GM12878 (cell line): ENCODE data around the gene EPRS1. TPM values are rescaled to one million over a fixed set of nuclear protein-coding genes. Genes with fewer than 3 reads are reported as not detected.
A peak's percentile ranks its signal among the peaks of the same experiment; 100 is the strongest.

ENCODE experiments used
- ATAC-seq: fragments of 200-7000 bp; cut with Tn5 transposase; 3 replicates; pipeline ENCODE4 v1.9.1; 2020; ENCODE audit warnings: mild to moderate bottlenecking, moderate library complexity
- BruUV-seq: library from RNA; stranded (reverse); fragments of 400-500 nt; replicated peaks from 2 replicates; lab custom pipeline; 2021; lab: Mats Ljungman, UMichigan
- CTCF ChIA-PET: fragments of 300-600 bp; sonication (Branson Sonifier 250); formaldehyde crosslinking; extraction: SDS; loops from one replicate; lab custom pipeline; 2021; ENCODE audit warnings: inconsistent platforms; lab: Yijun Ruan, JAX
- POLR2A ChIA-PET: fragments of 350-600 bp; formaldehyde crosslinking; extraction: SDS; loops from one replicate; lab custom pipeline; 2021; ENCODE audit warnings: inconsistent platforms; lab: Charles Lee
- RAD21 ChIA-PET: fragments of 300-600 bp; sonication (Branson Sonifier 250); formaldehyde crosslinking; loops from one replicate; lab custom pipeline; 2023; ENCODE audit warnings: antibody characterized with exemption; ENCODE audit not compliant: unreplicated experiment; lab: Charles Lee
- SMC1A ChIA-PET: fragments of 300-600 bp; sonication (Branson Sonifier 250); formaldehyde crosslinking; loops from one replicate; lab custom pipeline; 2023; ENCODE audit not compliant: unreplicated experiment, uncharacterized antibody; lab: Charles Lee
- DNase-seq: peaks from one replicate; pipeline ENCODE4 v3.0.0-alpha.2; 2011; ENCODE audit warnings: low read depth, low spot score
- FAIRE-seq: peaks from 3 replicates; lab custom pipeline; 2011; peaks lifted over from hg19 to GRCh38; lab: Jason Lieb, UNC
- H2AFZ ChIP-seq: 2 replicates; pipeline ENCODE4 v1.6.0; 2011; ENCODE audit warnings: low read depth, low read length, control low read depth; ENCODE audit not compliant: control insufficient read depth
- H3K27ac ChIP-seq: 2 replicates; pipeline ENCODE4 v1.5.1; 2011; ENCODE audit warnings: control low read depth; ENCODE audit not compliant: control insufficient read depth, insufficient read depth
- H3K27me3 ChIP-seq, 2 experiments: replicated peaks in 1 of 2; 2 replicates each; pipeline versions ENCODE4 v1.6.0 to v1.6.1; 2011; ENCODE audit warnings: low read length in 1 of 2; ENCODE audit not compliant: control insufficient read depth in 2 of 2, insufficient read depth in 2 of 2
- H3K36me3 ChIP-seq, 2 experiments: 2 replicates each; pipeline ENCODE4 v1.5.1; 2011; ENCODE audit warnings: low read length in 1 of 2; ENCODE audit not compliant: control insufficient read depth in 2 of 2, insufficient read depth in 2 of 2
- H3K4me1 ChIP-seq: 2 replicates; pipeline ENCODE4 v1.6.1; 2011; ENCODE audit warnings: mild to moderate bottlenecking, low read length, moderate library complexity, mixed read lengths; ENCODE audit not compliant: control insufficient read depth, insufficient read depth
- H3K4me2 ChIP-seq: 2 replicates; pipeline ENCODE4 v1.6.0; 2011; ENCODE audit warnings: control low read depth; ENCODE audit not compliant: control insufficient read depth, insufficient read depth
- H3K4me3 ChIP-seq: fragments of 200-600 bp; sonication (generic); 2 replicates; pipeline ENCODE4 v1.5.1; 2016
- H3K79me2 ChIP-seq: 2 replicates; pipeline ENCODE4 v1.6.0; 2011; ENCODE audit warnings: low read length; ENCODE audit not compliant: control insufficient read depth, insufficient read depth
- H3K9ac ChIP-seq: 2 replicates; pipeline ENCODE4 v1.8.0; 2011; ENCODE audit warnings: low read length, control low read depth, mixed read lengths; ENCODE audit not compliant: control insufficient read depth, insufficient read depth
- H3K9me3 ChIP-seq: replicated peaks from 3 replicates; pipeline ENCODE4 v1.5.1; 2011; ENCODE audit warnings: mild to moderate bottlenecking, low read length; ENCODE audit not compliant: control insufficient read depth, insufficient read depth
- H4K20me1 ChIP-seq: 2 replicates; pipeline ENCODE4 v1.6.0; 2011; ENCODE audit not compliant: control insufficient read depth, insufficient read depth
- ATF3 ChIP-seq: IDR thresholded peaks from 2 replicates; pipeline ENCODE4 v1.6.1; 2011; ENCODE audit warnings: low read depth, mild to moderate bottlenecking, low read length, moderate library complexity, borderline replicate concordance; ENCODE audit errors: extremely low read depth
- CREM ChIP-seq: IDR thresholded peaks from 2 replicates; pipeline ENCODE4 v1.6.1; 2014; ENCODE audit warnings: antibody characterized with exemption, low read depth
- HSF1 ChIP-seq: fragments of 150-350 bp; IDR thresholded peaks from 2 replicates; pipeline ENCODE4 v1.6.1; 2014; ENCODE audit warnings: mild to moderate bottlenecking, low read depth, low read length
- PBX3 ChIP-seq: IDR thresholded peaks from 2 replicates; pipeline ENCODE4 v1.6.1; 2011; ENCODE audit warnings: mild to moderate bottlenecking, low read depth, low read length, moderate library complexity; ENCODE audit not compliant: insufficient replicate concordance
- SUPT20H ChIP-seq: IDR thresholded peaks from 2 replicates; pipeline ENCODE4 v1.6.1; 2011; ENCODE audit warnings: low read depth, mild to moderate bottlenecking, low read length, moderate library complexity, borderline replicate concordance; ENCODE audit not compliant: control insufficient read depth
- TARDBP ChIP-seq: IDR thresholded peaks from 2 replicates; pipeline ENCODE4 v1.6.1; 2016; ENCODE audit warnings: borderline replicate concordance
- ZNF592 ChIP-seq: fragments of 450-650 bp; IDR thresholded peaks from 2 replicates; pipeline ENCODE4 v1.6.1; 2017; ENCODE audit warnings: mild to moderate bottlenecking, moderate library complexity
- ZNF687 ChIP-seq: fragments of 450-650 bp; IDR thresholded peaks from 2 replicates; pipeline ENCODE4 v1.6.1; 2017; ENCODE audit warnings: mild to moderate bottlenecking, moderate library complexity
- WGBS: methylation state at CpG from one replicate; pipeline ENCODE4 v1.1.6; 2016; ENCODE audit warnings: low lambda C conversion rate; ENCODE audit not compliant: insufficient replicate concordance, insufficient coverage; ENCODE audit errors: missing lambda C conversion rate; 5-methylcytosine and 5-hydroxymethylcytosine counted together
- in situ Hi-C: fragments of 300-500 bp; cut with MboI; formaldehyde crosslinking; loops from 9 replicates; pipeline ENCODE4 v1.14.3; 2018; ENCODE audit warnings: mixed read lengths
- intact Hi-C: fragments of 100-400 bp; cut with micrococcal nuclease; formaldehyde crosslinking; loops from one replicate; pipeline ENCODE4 v1.14.2; 2022; ENCODE audit not compliant: unreplicated experiment
- polyA plus RNA-seq, 11 experiments: library from polyadenylated mRNA; depleted of rRNA in 4 of 11; unstranded in 6 of 11; stranded (reverse) in 5 of 11; fragments of >200 nt; fragmentation: Nextera tagmentation in 4 of 11; fragmentation: Illumina TruSeq in 1 of 11; extraction: Ambion mirVana in 4 of 11; extraction: Trizol in 1 of 11; gene quantifications; 1 replicate in 1 of 11; 2 replicates in 10 of 11; pipeline versions ENCODE4 v1.2.1 to v1.2.3, GENCODE V29; 2011 to 2016; ENCODE audit warnings: inconsistent platforms in 2 of 11, missing spikeins in 2 of 11, low read depth in 1 of 11
- total RNA-seq, 4 experiments: library from RNA; depleted of rRNA in 3 of 4; stranded (reverse); fragments of >200 nt in 3 of 4; fragmentation: Illumina TruSeq in 1 of 4; extraction: Trizol in 1 of 4; gene quantifications; 2 replicates each; pipeline versions ENCODE4 v1.2.1 to v1.2.3, GENCODE V29; 2013 to 2021

Gene EPRS1
- total and polyA plus RNA-seq, 10 of the 15 experiments (the other 5 are each of a cell fraction or from before 2014, with no cell fraction given), result 68.2 to 175 (median 119) TPM

GRCh38 chr1:220044678-220045355 is 1.5 kb downstream of the EPRS1 start:
- Histone ChIP-seq H3K9me3 (no peaks in the 10 kb centered on the region), H3K4me3 (peak overlapping the region; percentile 79), H3K9ac (0 out of 2 replicates have a peak overlapping the region, but pooled peaks have one; percentile 91), H3K4me1 (peaks cover 5% of the 10 kb centered on the region; the same call in 1 of the 2 replicates), H3K27ac (0 out of 2 replicates have a peak overlapping the region, but pooled peaks have one; percentile 4), H2AFZ (no peak overlapping the region), H3K4me2 (peak overlapping the region; percentile 72), H3K36me3 (peaks cover 0 to 5% of the 10 kb centered on the region in 2 experiments; a peak in 2 of 4 replicates), H3K79me2 (peaks cover 50% of the 10 kb centered on the region), H3K27me3 (no peaks in the 10 kb centered on the region), H4K20me1 (no peaks in the 10 kb centered on the region)
- ChIA-PET RAD21 (interaction anchor here (0.7 to 0.8 kb wide), 3 partner anchors 40 to 52 kb away, joined by 3 to 4 read pairs (median 3); no protein-coding TSS in a partner anchor), SMC1A (interaction anchor here (0.8 to 1.5 kb wide), 2 partner anchors 44 to 45 kb away, joined by 3 read pairs; partner anchors contain the start of gene BPNT1), CTCF (interaction anchor here (0.7 to 1.0 kb wide), 2 partner anchors 46 to 47 kb away, joined by 3 read pairs; no protein-coding TSS in a partner anchor), POLR2A (interaction anchor here (0.5 to 0.9 kb wide), 6 partner anchors 46 to 1841 kb away, joined by 3 to 10 read pairs (median 5); no protein-coding TSS in a partner anchor)
- no peak for DNase-seq
- no peak for ATAC-seq
- WGBS, result 39% methylated on average over 4 of the region's 4 CpGs
- in situ Hi-C loops, result no loop called here
- BruUV-seq, result no TSS peak
- intact Hi-C loops, result no loop called here
- no peak for FAIRE-seq
- TF ChIP-seq PBX3 (no peak), SUPT20H (no peak), HSF1 (no peak), ZNF687 (no peak), TARDBP (no peak), ZNF592 (no peak), CREM (no peak), ATF3 (no peak)
